Peyer's patch (tissue), 4 donors: Measurements from ENCODE around the gene VIM. TPM values are rescaled to one million over a fixed set of nuclear protein-coding genes. Genes with fewer than 3 reads are reported as not detected.

ENCODE experiments used
- DNase-seq, 3 donors: peaks; one replicate each; pipeline ENCODE4 v3.0.0-alpha.2; 2017 to 2019
- H3K27ac ChIP-seq, 4 donors: fragments of 200-600 bp; sonication (generic); one replicate each; pipeline ENCODE4 v1.5.1; 2016 to 2019
- H3K27me3 ChIP-seq, 2 donors: fragments of 200-600 bp; sonication (generic); one replicate each; pipeline ENCODE4 v1.5.1; 2019
- H3K36me3 ChIP-seq, 3 donors: fragments of 200-600 bp; sonication (generic); one replicate each; pipeline ENCODE4 v1.5.1; 2016 to 2019
- H3K4me1 ChIP-seq, 4 donors: fragments of 200-600 bp; sonication (generic); one replicate each; pipeline ENCODE4 v1.5.1; 2016 to 2019
- H3K4me3 ChIP-seq, 4 donors: fragments of 200-600 bp; sonication (generic); 1 replicate in 3 of 4; 2 replicates in 1 of 4; pipeline ENCODE4 v1.5.1; 2016 to 2019; ENCODE audit warnings: mild to moderate bottlenecking in 1 of 4
- H3K9me3 ChIP-seq, 4 donors: fragments of 200-600 bp; sonication (generic); one replicate each; pipeline ENCODE4 v1.5.1; 2016 to 2019; ENCODE audit warnings: mild to moderate bottlenecking in 1 of 4
- CTCF ChIP-seq, 6 experiments: fragments of 450-650 bp in 4 of 6; fragments of 200-600 bp in 2 of 6; sonication (generic) in 1 of 6; IDR thresholded peaks; one replicate each; pipeline ENCODE4 v1.5.1; 2017 to 2019; ENCODE audit warnings: antibody characterized with exemption in 6 of 6, mild to moderate bottlenecking in 3 of 6, moderate library complexity in 1 of 6
- POLR2A ChIP-seq, 2 donors: fragments of 450-650 bp; IDR thresholded peaks; one replicate each; pipeline ENCODE4 v1.5.1; 2017; ENCODE audit warnings: antibody characterized with exemption in 2 of 2, mild to moderate bottlenecking in 2 of 2, moderate library complexity in 2 of 2
- total RNA-seq, 4 donors: library from RNA; depleted of rRNA; stranded (reverse); fragments of >200 nt; gene quantifications; one replicate each; pipeline ENCODE4 v1.1.0, GENCODE V29; 2016

VIM gene
- total RNA-seq, 4 donors from 2014 or later, result 139 to 914 (median 434) TPM

GRCh38 chr10:17200001-17200911, 27.8 kb upstream of the VIM start:
- peak overlapping the region; percentile 84 to 94 (median 89) for H3K27ac ChIP-seq
- no peaks in the 10 kb centered on the region for H3K9me3 ChIP-seq
- peak overlapping the region; percentile 67 to 87 (median 82) for H3K4me3 ChIP-seq
- no peak for DNase-seq
- no peaks in the 10 kb centered on the region for H3K27me3 ChIP-seq
- TF ChIP-seq POLR2A (IDR thresholded peaks at IDR 0.05) (no peak), CTCF (IDR thresholded peaks at IDR 0.05) (no peak)
- H3K4me1 ChIP-seq, result peaks cover 0 to 9% (median 0%) of the 10 kb centered on the region in 4 donors
- no peaks in the 10 kb centered on the region for H3K36me3 ChIP-seq

- no peaks in the 10 kb centered on the region for H3K27me3 ChIP-seq
- no peak for TF ChIP-seq POLR2A (IDR thresholded peaks at IDR 0.05)
- TF ChIP-seq CTCF (IDR thresholded peaks at IDR 0.05), result peak in 3 of 6 experiments; percentile 4 to 26 (median 6)
- peak within 1 kb of the TSS; percentile 67 to 87 (median 82) for H3K4me3 ChIP-seq
- peaks cover 0 to 9% (median 0%) of the 10 kb centered on the region in 4 donors for H3K4me1 ChIP-seq
- peak within 1 kb of the TSS; percentile 84 to 94 (median 89) for H3K27ac ChIP-seq
- H3K9me3 ChIP-seq, result no peaks in the 10 kb centered on the region
- H3K36me3 ChIP-seq, result no peaks in the 10 kb centered on the region
- DNase-seq, result peak; percentile 78 to 91 (median 90)
Observed at GRCh38 chr10:17200912-17201793, 26.9 kb upstream of the VIM start, which contains the start of gene TRDMT1. TSS of gene TRDMT1 (minus strand) at chr10:17201672. CDS start at chr10:17201634, 38 bp downstream.

- peak overlapping the region; percentile 84 to 94 (median 89) for H3K27ac ChIP-seq
- TF ChIP-seq CTCF (IDR thresholded peaks at IDR 0.05) (no peak), POLR2A (IDR thresholded peaks at IDR 0.05) (no peak)
- H3K4me3 ChIP-seq, result peak overlapping the region; percentile 67 to 87 (median 82)
- H3K36me3 ChIP-seq, result no peaks in the 10 kb centered on the region
- H3K4me1 ChIP-seq, result peaks cover 0 to 9% (median 0%) of the 10 kb centered on the region in 4 donors
- no peaks in the 10 kb centered on the region for H3K9me3 ChIP-seq
- no peak for DNase-seq
- no peaks in the 10 kb centered on the region for H3K27me3 ChIP-seq
Observed at GRCh38 chr10:17201794-17202116, 26.3 kb upstream of the VIM start.

- Histone ChIP-seq H3K4me1 (peaks cover 0 to 9% (median 0%) of the 10 kb centered on the region in 4 donors), H3K9me3 (no peaks in the 10 kb centered on the region), H3K4me3 (no peak overlapping the region), H3K27me3 (no peaks in the 10 kb centered on the region), H3K27ac (no peak overlapping the region), H3K36me3 (no peaks in the 10 kb centered on the region)
- TF ChIP-seq CTCF (IDR thresholded peaks at IDR 0.05) (no peak), POLR2A (IDR thresholded peaks at IDR 0.05) (no peak)
- no peak for DNase-seq
Observed at GRCh38 chr10:17202506-17202905, 25.5 kb upstream of the VIM start.

- Histone ChIP-seq H3K27me3 (no peaks in the 10 kb centered on the region), H3K9me3 (no peaks in the 10 kb centered on the region), H3K4me1 (peaks cover 0 to 9% (median 0%) of the 10 kb centered on the region in 4 donors), H3K36me3 (no peaks in the 10 kb centered on the region), H3K4me3 (no peak overlapping the region), H3K27ac (no peak overlapping the region)
- DNase-seq, result no peak
- TF ChIP-seq POLR2A (IDR thresholded peaks at IDR 0.05) (no peak), CTCF (IDR thresholded peaks at IDR 0.05) (no peak)
Observed at GRCh38 chr10:17202999-17203398, 25.0 kb upstream of the VIM start.
